Inflammatory macrophage treated with lipopolysaccharide for 1 hour (primary cell): ENCODE results near the gene BAIAP3.

Experiments used
- DNase-seq, 2 donors: peaks; one replicate each; pipeline ENCODE4 v3.0.0-alpha.2; 2020 to 2022

BAIAP3 gene

GRCh38 chr16:1395444-1396031 lies 62.1 kb downstream of the BAIAP3 start:
- DNase-seq: no peak

- no peak for DNase-seq
Measured at GRCh38 chr16:1397779-1398178, 64.3 kb downstream of the BAIAP3 start.

GRCh38 chr16:1398351-1398750 lies 64.9 kb downstream of the BAIAP3 start:
- no peak for DNase-seq
